K562 (cell line): ENCODE measurements around the gene IBA57. TPM values are rescaled to one million over a fixed set of nuclear protein-coding genes. Genes with fewer than 3 reads are reported as not detected.

Source experiments
- AFF4 ChIP-seq: sonication (generic); formaldehyde crosslinking; IDR thresholded peaks from 2 replicates; pipeline ENCODE4 v1.8.0; 2023; ENCODE audit warnings: mild to moderate bottlenecking, missing genetic modification reagents
- ATF4 ChIP-seq: fragments of 450-650 bp; formaldehyde crosslinking; IDR thresholded peaks from 2 replicates; pipeline ENCODE4 v1.4.0; 2022; ENCODE audit warnings: mild to moderate bottlenecking, moderate library complexity
- BRD9 ChIP-seq: fragments of 450-650 bp; IDR thresholded peaks from 2 replicates; pipeline ENCODE4 v1.6.1; 2018; ENCODE audit warnings: low read depth; ENCODE audit not compliant: partially characterized antibody
- CBX5 ChIP-seq: IDR thresholded peaks from 2 replicates; pipeline ENCODE4 v1.6.1; 2014; ENCODE audit warnings: low read depth, borderline replicate concordance
- ESRRA ChIP-seq: fragments of 450-650 bp; IDR thresholded peaks from 2 replicates; pipeline ENCODE4 v1.6.1; 2014; ENCODE audit warnings: low read depth, mild to moderate bottlenecking, moderate library complexity, borderline replicate concordance
- FOXA1 ChIP-seq: fragments of 450-650 bp; IDR thresholded peaks from 2 replicates; pipeline ENCODE4 v1.6.1; 2016; ENCODE audit warnings: mild to moderate bottlenecking, borderline replicate concordance
- HCFC1 ChIP-seq: IDR thresholded peaks from 2 replicates; pipeline ENCODE4 v1.6.1; 2012; ENCODE audit warnings: low read depth, low read length, improper control_type of control experiment
- HNRNPUL1 ChIP-seq: fragments of 200-400 bp; formaldehyde crosslinking; IDR thresholded peaks from 2 replicates; pipeline ENCODE4 v1.6.1; 2017; ENCODE audit warnings: low read length
- PCBP1 ChIP-seq: fragments of 200-400 bp; formaldehyde crosslinking; IDR thresholded peaks from 2 replicates; pipeline ENCODE4 v1.6.1; 2018; ENCODE audit warnings: mild to moderate bottlenecking, low read depth, low read length; ENCODE audit not compliant: poor library complexity, severe bottlenecking
- RB1 ChIP-seq: fragments of 450-650 bp; IDR thresholded peaks from 2 replicates; pipeline ENCODE4 v1.6.1; 2017; ENCODE audit warnings: low read depth, mild to moderate bottlenecking
- RBM22 ChIP-seq: fragments of 200-400 bp; formaldehyde crosslinking; IDR thresholded peaks from 2 replicates; pipeline ENCODE4 v1.6.1; 2018; ENCODE audit warnings: low read length, low read depth; ENCODE audit not compliant: poor library complexity, severe bottlenecking
- SMC3 ChIP-seq: conservative IDR thresholded peaks from 2 replicates; pipeline ENCODE4 v1.6.1; 2011; ENCODE audit warnings: low read depth, low read length, improper control_type of control experiment; ENCODE audit not compliant: insufficient read depth
- TCF15 ChIP-seq: fragments of 250-450 bp; sonication (Bioruptor Pico); IDR thresholded peaks from 2 replicates; pipeline ENCODE4 v1.8.0; 2022; ENCODE audit warnings: moderate library complexity, mild to moderate bottlenecking, inconsistent platforms
- TEAD2 ChIP-seq: fragments of 450-650 bp; IDR thresholded peaks from 2 replicates; pipeline ENCODE4 v1.6.1; 2016; ENCODE audit warnings: missing genetic modification characterization, control low read depth, missing compliant biosample characterization
- XRCC5 ChIP-seq: fragments of 200-400 bp; formaldehyde crosslinking; IDR thresholded peaks from 2 replicates; pipeline ENCODE4 v1.6.1; 2017; ENCODE audit warnings: low read depth, mild to moderate bottlenecking, low read length
- ZBTB7A ChIP-seq: IDR thresholded peaks from 2 replicates; pipeline ENCODE4 v1.6.1; 2011; ENCODE audit warnings: low read depth, mild to moderate bottlenecking, low read length, moderate library complexity, borderline replicate concordance; ENCODE audit not compliant: control insufficient read depth
- ZNF121 ChIP-seq: sonication (generic); formaldehyde crosslinking; conservative IDR thresholded peaks from 2 replicates; pipeline ENCODE4 v1.8.0; 2022; ENCODE audit warnings: missing genetic modification reagents
- ZNF277 ChIP-seq: fragments of 250-450 bp; sonication (Bioruptor Pico); IDR thresholded peaks from 2 replicates; pipeline ENCODE4 v1.8.0; 2022; ENCODE audit warnings: inconsistent platforms, mild to moderate bottlenecking, moderate library complexity, borderline replicate concordance
- ZNF395 ChIP-seq: fragments of 200-800 bp; sonication (Bioruptor generic); IDR thresholded peaks from 2 replicates; pipeline ENCODE4 v1.6.1; 2017; ENCODE audit warnings: missing genetic modification characterization, missing compliant biosample characterization
- polyA plus RNA-seq, 8 experiments: library from polyadenylated mRNA; depleted of rRNA in 4 of 8; stranded (reverse) in 5 of 8; unstranded in 3 of 8; fragments of >200 nt; fragmentation: Nextera tagmentation in 2 of 8; fragmentation: Illumina TruSeq in 1 of 8; extraction: Ambion mirVana in 2 of 8; extraction: Trizol in 1 of 8; gene quantifications; 2 replicates each; pipeline versions ENCODE4 v1.2.1 to v1.2.3, GENCODE V29; 2011 to 2014; ENCODE audit warnings: inconsistent platforms in 1 of 8, missing spikeins in 1 of 8
- total RNA-seq, 7 experiments: library from RNA; depleted of rRNA in 6 of 7; stranded (reverse); fragments of >200 nt in 6 of 7; fragmentation: Illumina TruSeq in 2 of 7; extraction: Trizol in 2 of 7; gene quantifications; 2 replicates each; pipeline versions ENCODE4 v1.2.1 to v1.2.3, GENCODE V29; 2011 to 2021; ENCODE audit warnings: low replicate concordance in 1 of 7

Gene IBA57
- total and polyA plus RNA-seq, 9 of the 15 experiments (the other 6 are each of a cell fraction or from before 2014, with no cell fraction given), result 0.77 to 15.5 (median 2.7) TPM

- TF ChIP-seq ESRRA (0 out of 2 replicates have a peak, but pooled peaks have one; percentile 37), CBX5 (peak; percentile 52; the same call in 1 of the 2 replicates), RBM22 (no peak), TCF15 (no peak), ZBTB7A (peak; percentile 68; the same call in 1 of the 2 replicates), HCFC1 (peak; percentile 21; the same call in 1 of the 2 replicates), PCBP1 (no peak), ATF4 (CRISPR knock-in tag) (no peak), SMC3 (peak; percentile 86), ZNF277 (CRISPR knock-in tag) (no peak), AFF4 (no peak), BRD9 (no peak), ZNF395 (CRISPR knock-in tag) (no peak), FOXA1 (no peak), TEAD2 (tag) (no peak), HNRNPUL1 (no peak), ZNF121 (CRISPR knock-in tag) (no peak), RB1 (peak; percentile 83; the same call in 1 of the 2 replicates), XRCC5 (0 out of 2 replicates have a peak, but pooled peaks have one; percentile 23)
These were observed 47.6 kb downstream of the IBA57 start (continued) for GRCh38 chr1:228212966-228213844.
